ENCODE results near the gene TMLHE. TPM values are rescaled to one million over a fixed set of nuclear protein-coding genes. Genes with fewer than 3 reads are reported as not detected.

Gene TMLHE
- total and polyA plus RNA-seq, 2 experiments from 2014 or later, result 9.6 to 10.1 TPM

GRCh38 chrX:155514225-155514624 is 98.5 kb downstream of the TMLHE start:
- Mint-ChIP-seq H3K4me3 (no peak overlapping the region), H3K36me3 (ENCODE audit: low read depth) (peaks cover 17% of the 10 kb centered on the region; the same call in 2 of the 3 replicates), H3K27me3 (ENCODE audit: insufficient read depth, low read depth, poor library complexity) (no peaks in the 10 kb centered on the region), H3K27ac (no peak overlapping the region), H3K4me1 (no peaks in the 10 kb centered on the region), H3K9me3 (no peaks in the 10 kb centered on the region)
- H2AFZ ChIP-seq, result no peak overlapping the region
- no peaks in the 10 kb centered on the region for H3K4me1 ChIP-seq (ENCODE audit: insufficient read depth)
- H3K36me3 ChIP-seq (ENCODE audit: insufficient read depth), result no peaks in the 10 kb centered on the region
- H3K27me3 ChIP-seq (ENCODE audit: insufficient read depth), result no peaks in the 10 kb centered on the region
- H4K20me1 ChIP-seq (replicated peaks; ENCODE audit: insufficient read depth), result no peaks in the 10 kb centered on the region
- H3K4me3 ChIP-seq, result no peak overlapping the region
- ATAC-seq, result no peak
- no peaks in the 10 kb centered on the region for H3K79me2 ChIP-seq (replicated peaks; ENCODE audit: insufficient read depth)
- no peak for TF ChIP-seq ETS1 (IDR thresholded peaks at IDR 0.05)
- TF ChIP-seq POLR2AphosphoS5 (IDR thresholded peaks at IDR 0.05; ENCODE audit: low read depth), result no peak
- no peak for TF ChIP-seq CREB1 (CRISPR knock-in tag; IDR thresholded peaks at IDR 0.05; ENCODE audit: low read depth)
- TF ChIP-seq EZH2phosphoT487 (IDR thresholded peaks at IDR 0.05; ENCODE audit: unreplicated experiment), result no peak
- TF ChIP-seq ZNF462 (CRISPR knock-in tag; IDR thresholded peaks at IDR 0.05), result no peak
- TF ChIP-seq STAT1 (IDR thresholded peaks at IDR 0.05; ENCODE audit: unreplicated experiment), result no peak
- no peak for TF ChIP-seq ZNF331 (CRISPR knock-in tag; IDR thresholded peaks at IDR 0.05; ENCODE audit: low read depth)
- TF ChIP-seq EZH2 (IDR thresholded peaks at IDR 0.05; ENCODE audit: low read depth, unreplicated experiment), result no peak
- TF ChIP-seq CTCF (conservative IDR thresholded peaks at IDR 0.05; ENCODE audit: low read depth in 2 of 2), result no peak
- no peak for TF ChIP-seq NANOG (IDR thresholded peaks at IDR 0.05; ENCODE audit: borderline replicate concordance)
- no peak for TF ChIP-seq JUNB (IDR thresholded peaks at IDR 0.05; ENCODE audit: unreplicated experiment)
- no peak for TF ChIP-seq ZNF114 (CRISPR knock-in tag; IDR thresholded peaks at IDR 0.05)
- no peak for TF ChIP-seq REST (IDR thresholded peaks at IDR 0.05; ENCODE audit: unreplicated experiment)
- H3K9me2 ChIP-seq (ENCODE audit: insufficient read depth), result no peaks in the 10 kb centered on the region
- no peak overlapping the region for H3K4me2 ChIP-seq
- no peaks in the 10 kb centered on the region for H3F3A ChIP-seq (replicated peaks; ENCODE audit: low read depth)
- no peak overlapping the region for H3K27ac ChIP-seq (ENCODE audit: low read depth)
- no peak for DNase-seq (ENCODE audit: low spot score)

Measured in GM23338 (cell line).